ENCODE measurements around the gene PRKN.

GRCh38 chr6:161498881-161499280 is 1228.7 kb downstream of the PRKN start:
- TF ChIP-seq PPARA (CRISPR knock-in tag; IDR thresholded peaks at IDR 0.05; ENCODE audit: borderline replicate concordance) = no peak
- no peak for TF ChIP-seq CSRNP3 (CRISPR knock-in tag; IDR thresholded peaks at IDR 0.05)
- TF ChIP-seq ZNF565 (CRISPR knock-in tag; conservative IDR thresholded peaks at IDR 0.05; ENCODE audit: low read depth) = no peak

All from SK-N-SH treated with all-trans-retinoic acid at 6 μM for 48 hours (cell line).